BJ (cell line): ENCODE data around the gene ACVR1. TPM values are rescaled to one million over a fixed set of nuclear protein-coding genes. Genes with fewer than 3 reads are reported as not detected.
"Not testable (repeated sequence)": the region's sequence is repeated elsewhere in the genome, so short reads cannot be mapped to it uniquely, and the experiment has no call there.

Source experiments
- CTCF ChIA-PET: fragments of 350-600 bp; formaldehyde crosslinking; extraction: SDS; loops from one replicate; lab custom pipeline; 2021; ENCODE audit warnings: antibody characterized with exemption, inconsistent platforms; lab: Yijun Ruan, JAX
- POLR2A ChIA-PET: fragments of 300-600 bp; sonication (Branson Sonifier 250); formaldehyde crosslinking; extraction: SDS; loops from one replicate; lab custom pipeline; 2021; ENCODE audit warnings: antibody characterized with exemption; lab: Charles Lee
- DNase-seq: peaks from one replicate; pipeline ENCODE4 v3.0.0-alpha.2; 2011; ENCODE audit warnings: low read depth
- H3K27me3 ChIP-seq: 2 replicates; pipeline ENCODE4 v1.6.0; 2011; ENCODE audit warnings: low read length; ENCODE audit not compliant: control insufficient read depth, insufficient read depth
- H3K36me3 ChIP-seq: 2 replicates; pipeline ENCODE4 v1.5.1; 2011; ENCODE audit warnings: low read length; ENCODE audit not compliant: control insufficient read depth, insufficient read depth
- H3K4me3 ChIP-seq: 2 replicates; pipeline ENCODE4 v1.5.1; 2011; ENCODE audit warnings: low read depth, mild to moderate bottlenecking, control low read depth, low read length
- CTCF ChIP-seq: IDR thresholded peaks from 2 replicates; pipeline ENCODE4 v1.5.1; 2011; ENCODE audit warnings: low read depth, mild to moderate bottlenecking, control low read depth, inconsistent platforms, low read length, moderate library complexity; ENCODE audit not compliant: insufficient read depth
- polyA plus RNA-seq: library from polyadenylated mRNA; depleted of rRNA; stranded (reverse); fragments of >200 nt; gene quantifications from 2 replicates; pipeline ENCODE4 v1.2.3, GENCODE V29; 2011

ACVR1 gene
- polyA plus RNA-seq, 1 experiment, result 28.5 TPM

DNA sequence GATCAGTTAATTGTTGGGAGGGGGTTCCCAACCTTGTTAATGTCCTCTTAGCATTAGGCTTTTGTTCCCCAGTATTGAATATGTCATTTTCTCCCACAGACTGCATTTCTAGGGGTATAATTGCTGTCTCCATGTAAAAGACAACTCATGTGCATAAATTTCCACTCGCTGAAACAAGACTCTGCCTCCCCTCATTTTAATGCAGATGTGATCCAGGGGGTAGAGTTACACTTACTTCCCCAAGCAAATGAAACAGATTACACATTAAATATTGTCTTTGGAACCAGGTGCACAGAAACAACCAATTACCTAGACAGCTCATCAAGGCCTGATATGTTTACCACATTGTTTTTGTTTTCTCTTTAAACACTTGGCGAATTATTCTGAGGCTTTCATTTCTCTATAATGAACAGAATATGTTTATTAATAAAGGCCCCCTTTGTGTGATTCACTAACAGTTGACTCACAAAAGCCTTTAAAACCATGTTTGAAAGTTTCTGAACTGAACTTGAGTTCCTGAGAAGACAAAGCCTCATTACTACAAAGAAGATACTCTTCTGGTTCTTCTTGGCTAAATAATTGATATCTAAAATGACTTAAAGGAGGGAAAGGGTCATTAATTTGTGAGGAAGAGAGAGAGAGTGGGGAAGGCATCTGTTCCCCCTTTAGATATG lies 15.0 kb upstream of the ACVR1 start:
- TF ChIP-seq CTCF, result no peak
- no peak for DNase-seq
- no peaks in the 10 kb centered on the region for H3K27me3 ChIP-seq
- CTCF ChIA-PET, result interaction anchor here (2.2 kb wide), 1 partner anchor 15 kb away, joined by 8 read pairs; the partner anchor contains the start of gene ACVR1
- H3K4me3 ChIP-seq, result no peak overlapping the region
- POLR2A ChIA-PET, result no interaction called here
- H3K36me3 ChIP-seq, result no peaks in the 10 kb centered on the region

DNA sequence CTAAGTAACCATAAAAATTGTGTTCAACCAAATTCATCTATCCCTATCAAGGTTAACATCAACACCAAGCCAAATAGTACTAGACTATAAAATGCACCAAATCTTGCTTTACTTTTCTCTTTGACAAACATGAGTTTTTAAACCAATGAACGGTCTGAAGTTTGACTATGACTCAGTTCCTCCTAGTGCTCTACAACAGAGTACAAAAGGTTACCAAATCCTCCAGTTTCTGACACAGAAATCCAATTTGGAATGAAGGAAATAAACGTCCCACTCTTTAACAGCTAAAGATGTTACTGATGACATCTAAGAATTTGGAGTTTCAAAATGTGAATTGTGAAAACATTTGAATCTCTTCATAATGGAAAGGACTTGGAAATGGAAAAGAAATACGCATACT lies 11.8 kb upstream of the ACVR1 start:
- no peak for DNase-seq
- no peak for TF ChIP-seq CTCF
- CTCF ChIA-PET, result no interaction called here
- no peaks in the 10 kb centered on the region for H3K36me3 ChIP-seq
- POLR2A ChIA-PET, result no interaction called here
- H3K4me3 ChIP-seq, result no peak overlapping the region
- no peaks in the 10 kb centered on the region for H3K27me3 ChIP-seq

DNA sequence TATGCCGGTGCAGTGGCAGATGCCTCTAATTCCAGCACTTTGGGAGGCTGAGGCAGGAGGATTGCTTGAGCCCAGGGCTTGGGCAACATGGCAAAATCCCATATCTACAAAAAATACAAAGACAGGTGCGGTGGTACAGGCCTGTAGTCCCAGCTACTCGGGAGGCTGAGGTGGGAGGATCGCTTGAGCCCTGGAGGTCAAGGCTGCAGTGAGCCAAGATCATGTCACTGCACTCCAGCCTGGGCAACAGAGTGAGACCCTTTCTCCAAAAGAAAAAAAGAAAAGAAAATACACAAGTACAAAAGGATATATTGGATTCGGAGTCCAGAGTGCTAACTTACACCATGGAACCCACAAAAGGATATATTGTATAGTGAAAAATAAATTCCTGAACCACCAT lies 8.4 kb upstream of the ACVR1 start:
- DNase-seq, CTCF ChIA-PET, H3K36me3 ChIP-seq, POLR2A ChIA-PET, H3K27me3 ChIP-seq, H3K4me3 ChIP-seq: not testable (repeated sequence)

DNA sequence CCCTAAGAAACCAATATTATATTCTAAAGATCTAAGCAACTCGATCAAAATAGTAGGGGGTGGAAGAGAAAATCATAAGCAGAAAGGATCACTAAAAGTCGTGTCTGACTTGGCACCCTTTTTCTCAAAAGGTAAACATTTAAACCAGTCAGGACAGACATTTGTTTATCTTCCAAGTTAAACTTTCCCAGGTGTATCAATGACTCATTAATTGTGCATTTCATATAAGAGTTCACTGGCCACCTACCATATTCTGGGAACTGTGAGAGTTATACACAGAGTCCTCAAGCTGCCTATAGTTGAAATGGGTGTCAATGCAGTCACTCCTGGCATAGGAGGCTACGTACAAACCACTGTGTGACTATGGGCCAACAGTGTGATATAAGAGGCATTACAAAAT lies 4.8 kb upstream of the ACVR1 start:
- no peaks in the 10 kb centered on the region for H3K27me3 ChIP-seq
- no peaks in the 10 kb centered on the region for H3K36me3 ChIP-seq
- ChIA-PET POLR2A (no interaction called here), CTCF (no interaction called here)
- TF ChIP-seq CTCF, result no peak
- no peak for DNase-seq
- no peak overlapping the region for H3K4me3 ChIP-seq

DNA sequence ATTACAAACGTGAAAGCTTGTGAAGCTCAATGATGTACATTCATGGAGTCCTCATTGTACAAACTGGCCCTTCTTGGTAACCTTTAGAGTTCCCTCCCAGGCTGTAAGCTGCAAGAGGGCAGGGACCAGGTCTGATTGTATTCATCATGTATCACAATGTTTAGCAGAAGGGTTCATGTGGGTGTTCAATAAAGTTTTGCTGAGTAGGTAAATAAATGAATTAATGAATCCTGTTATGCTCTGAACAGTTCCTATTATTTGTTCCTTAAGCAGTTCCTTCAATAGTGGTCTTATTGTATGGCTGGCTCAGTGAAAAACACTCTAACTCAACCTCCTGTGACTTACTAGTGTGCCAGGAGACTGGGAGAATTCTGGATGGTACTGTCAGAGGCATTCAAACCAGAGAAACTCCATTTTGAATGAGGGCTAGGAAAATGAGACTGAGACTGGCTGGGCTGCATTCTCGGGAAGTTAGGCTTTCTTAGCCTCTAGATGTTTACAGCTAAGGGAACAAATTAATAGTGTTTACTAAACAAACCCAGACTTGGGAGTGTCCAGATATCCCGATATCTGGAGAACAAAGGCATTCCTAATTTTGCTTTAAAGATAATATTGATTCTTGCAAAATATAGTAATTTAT lies 1.8 kb upstream of the ACVR1 start:
- ChIA-PET POLR2A (no interaction called here), CTCF (interaction anchor here (1.2 to 2.7 kb wide), 4 partner anchors 9 to 99 kb away, joined by 3 to 9 read pairs (median 6); no protein-coding TSS in a partner anchor)
- DNase-seq, result no peak
- H3K36me3 ChIP-seq, result no peaks in the 10 kb centered on the region
- H3K4me3 ChIP-seq, result no peak overlapping the region
- no peak for TF ChIP-seq CTCF
- no peaks in the 10 kb centered on the region for H3K27me3 ChIP-seq
